Daoy (cell line): ENCODE measurements around the gene HSD17B2. TPM values are rescaled to one million over a fixed set of nuclear protein-coding genes. Genes with fewer than 3 reads are reported as not detected.

ENCODE experiments used
- DNase-seq: peaks from one replicate; pipeline ENCODE4 v3.0.0-alpha.2; 2015; ENCODE audit warnings: low read depth
- total RNA-seq: library from RNA; depleted of rRNA; stranded (reverse); fragments of >200 nt; shearing (Covaris generic); gene quantifications from 2 replicates; pipeline ENCODE4 v1.2.3, GENCODE V29; 2014

HSD17B2 gene
- total RNA-seq, 1 experiment from 2014 or later = 0.69 TPM

DNA sequence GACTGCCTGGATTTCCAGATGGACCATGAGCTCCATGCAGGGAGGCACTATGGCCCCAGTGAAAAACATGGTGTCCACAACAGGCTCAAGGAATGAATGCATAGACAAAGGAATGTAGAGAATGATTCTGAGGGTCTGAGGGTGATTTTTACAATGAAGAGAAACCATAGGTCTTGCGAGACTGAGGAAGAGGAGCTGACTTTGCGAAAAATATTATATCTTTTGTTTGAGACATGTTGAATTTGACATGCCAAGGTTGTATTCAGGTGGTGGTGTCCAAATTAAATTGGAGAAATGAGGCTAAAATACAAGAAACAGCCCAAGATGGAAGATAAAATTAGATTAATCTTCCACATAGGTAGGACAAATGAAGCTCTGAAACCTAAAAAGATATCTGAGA is 12.7 kb downstream of the HSD17B2 start:
- DNase-seq = no peak

DNA sequence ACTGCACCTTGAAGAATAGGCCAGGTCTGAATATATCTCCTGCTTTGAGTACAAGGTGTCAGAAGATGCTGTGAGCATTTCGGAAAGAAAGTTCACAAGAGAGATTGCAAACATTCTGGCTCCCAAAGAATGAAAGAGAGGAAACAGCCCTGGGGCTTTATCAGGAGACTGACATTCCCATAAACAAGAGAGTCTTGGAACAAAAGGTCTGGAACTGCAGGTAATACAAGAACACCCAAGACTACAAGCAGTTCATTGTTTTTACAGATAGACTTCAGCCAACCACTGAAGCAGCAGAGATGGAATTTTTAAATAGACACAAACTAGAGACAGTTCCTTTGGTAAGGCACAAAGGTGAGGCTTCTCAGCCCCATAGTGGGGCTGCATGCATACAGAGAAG is 14.4 kb downstream of the HSD17B2 start:
- no peak for DNase-seq

DNA sequence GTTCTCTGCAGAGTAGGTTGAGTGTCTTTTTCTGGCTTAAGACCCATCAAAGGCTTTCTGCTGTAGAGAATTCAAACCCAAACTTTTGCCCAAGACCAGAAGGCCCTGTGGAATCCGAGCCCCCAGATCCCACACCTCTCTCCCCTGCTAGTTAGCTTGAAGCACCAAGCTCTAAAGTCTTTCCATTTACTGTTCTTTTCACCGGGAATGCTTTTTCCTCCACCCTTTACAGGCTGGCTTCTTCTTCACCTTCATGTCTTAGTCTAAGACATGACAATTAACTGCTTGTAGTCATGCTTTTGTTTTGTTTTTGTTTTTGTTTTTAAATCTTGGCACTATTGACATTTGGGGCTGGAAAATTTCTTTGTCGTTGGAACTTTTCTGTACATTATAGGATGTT is 15.5 kb downstream of the HSD17B2 start:
- no peak for DNase-seq

DNA sequence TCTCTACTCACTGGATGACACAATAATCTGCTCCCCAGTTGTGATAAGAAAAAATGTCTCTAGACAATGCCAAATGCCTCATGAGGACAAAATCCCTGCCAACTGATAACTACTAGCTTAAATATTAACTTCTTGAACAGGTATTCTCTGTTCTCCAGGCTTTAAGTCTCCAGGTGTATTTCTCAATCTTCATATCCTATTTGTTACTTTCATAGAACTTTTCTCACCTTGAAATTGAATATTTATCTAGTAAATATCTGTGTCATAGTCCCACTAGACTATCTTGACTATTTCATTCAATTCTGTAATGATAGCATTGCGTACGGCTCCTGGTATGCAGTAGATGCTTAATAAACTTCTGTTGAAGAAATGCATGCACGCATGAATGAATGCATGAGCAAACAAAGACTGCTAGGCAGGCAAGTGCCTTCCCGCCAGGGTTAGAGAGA is 15.9 kb downstream of the HSD17B2 start:
- no peak for DNase-seq

DNA sequence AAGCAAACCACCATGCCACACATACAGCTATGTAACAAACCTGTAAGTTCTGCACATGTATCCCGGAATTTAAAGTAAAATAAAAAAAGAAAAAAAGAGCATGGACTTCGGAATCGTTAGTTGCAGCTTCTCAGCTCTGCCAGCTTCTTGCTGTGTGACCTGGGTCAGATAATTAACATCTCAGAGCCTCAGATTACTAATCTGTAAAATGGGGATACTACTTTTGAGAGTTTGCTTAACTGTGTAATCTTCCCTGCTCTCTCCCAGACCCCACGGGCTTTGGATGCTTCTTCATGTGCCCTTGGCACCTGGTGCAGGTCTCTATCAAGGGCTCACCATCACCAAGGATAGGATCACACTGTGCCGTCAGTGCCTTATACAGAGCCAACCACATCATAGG is 16.6 kb downstream of the HSD17B2 start:
- DNase-seq = no peak

DNA sequence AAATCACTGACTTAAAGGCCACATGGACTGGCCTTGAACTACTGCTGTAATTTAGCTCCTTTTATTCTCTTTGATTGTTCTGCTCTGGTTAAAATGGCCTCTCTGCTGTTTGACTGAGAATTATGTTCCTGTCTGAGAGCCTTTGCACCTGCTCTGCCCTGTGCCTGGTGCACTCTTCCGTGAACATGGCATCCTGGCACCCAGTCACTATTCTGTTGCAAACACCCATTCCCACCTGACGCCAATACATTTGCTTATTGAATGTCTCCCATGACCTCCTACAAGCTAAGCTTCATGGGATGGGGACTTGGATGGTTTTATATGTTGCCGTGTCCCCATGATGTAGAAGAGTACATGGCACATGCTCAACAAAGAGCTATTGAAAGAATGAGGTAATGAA is 20.1 kb downstream of the HSD17B2 start:
- no peak for DNase-seq

DNA sequence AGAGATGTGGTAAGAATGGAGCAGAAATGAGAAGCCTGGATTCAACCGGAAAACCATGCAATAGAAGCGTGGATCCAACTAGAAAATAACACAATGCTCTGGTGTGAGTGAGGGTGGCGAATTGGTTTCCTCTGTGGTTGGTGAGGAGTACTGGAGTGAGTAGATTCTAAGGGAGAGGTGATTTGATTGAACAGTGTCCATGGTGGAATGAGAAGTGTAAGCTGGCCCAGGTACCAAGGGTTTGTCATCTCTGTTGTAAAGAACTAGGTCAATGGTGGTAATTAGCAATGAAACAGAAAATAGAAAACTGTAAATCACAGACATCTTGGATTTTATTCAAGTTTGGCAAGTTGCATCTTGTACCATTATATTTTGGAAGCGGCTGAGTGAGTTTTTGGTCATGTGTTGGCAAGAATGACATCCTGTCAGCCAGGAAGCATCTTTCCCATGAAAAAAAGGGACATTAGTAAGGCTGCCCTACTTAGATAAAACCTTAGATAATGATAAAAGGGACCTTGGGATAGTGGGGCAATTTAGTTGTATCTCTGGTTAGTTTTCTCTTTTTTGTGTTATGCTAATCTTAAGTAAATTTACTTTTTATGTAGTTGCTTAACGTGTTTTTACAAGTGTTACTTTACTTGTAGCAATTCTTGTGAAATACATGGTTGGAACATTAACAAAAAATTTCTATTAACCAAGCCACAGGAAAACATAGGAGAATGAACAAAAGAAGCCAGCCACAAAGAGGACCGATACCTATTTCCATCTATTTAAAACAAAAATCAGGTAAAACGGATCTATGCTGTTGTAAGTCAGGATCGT is 20.9 kb downstream of the HSD17B2 start:
- no peak for DNase-seq

DNA sequence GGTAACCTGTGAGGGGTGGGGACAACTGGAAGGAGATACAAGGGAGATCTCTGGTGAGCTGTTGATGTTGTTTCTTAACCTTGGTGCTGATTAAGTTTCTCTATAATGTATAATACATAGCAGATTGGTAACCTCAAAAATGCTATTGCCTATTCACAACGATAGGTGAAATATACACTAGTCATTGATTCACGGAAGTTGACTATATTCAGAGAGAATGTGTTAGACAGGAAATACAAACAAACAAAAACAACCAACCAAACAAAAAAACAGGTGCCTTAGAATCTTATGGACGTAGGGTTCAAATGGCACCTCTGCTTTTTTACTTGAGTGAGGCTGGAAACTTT is 21.5 kb downstream of the HSD17B2 start:
- DNase-seq = no peak

DNA sequence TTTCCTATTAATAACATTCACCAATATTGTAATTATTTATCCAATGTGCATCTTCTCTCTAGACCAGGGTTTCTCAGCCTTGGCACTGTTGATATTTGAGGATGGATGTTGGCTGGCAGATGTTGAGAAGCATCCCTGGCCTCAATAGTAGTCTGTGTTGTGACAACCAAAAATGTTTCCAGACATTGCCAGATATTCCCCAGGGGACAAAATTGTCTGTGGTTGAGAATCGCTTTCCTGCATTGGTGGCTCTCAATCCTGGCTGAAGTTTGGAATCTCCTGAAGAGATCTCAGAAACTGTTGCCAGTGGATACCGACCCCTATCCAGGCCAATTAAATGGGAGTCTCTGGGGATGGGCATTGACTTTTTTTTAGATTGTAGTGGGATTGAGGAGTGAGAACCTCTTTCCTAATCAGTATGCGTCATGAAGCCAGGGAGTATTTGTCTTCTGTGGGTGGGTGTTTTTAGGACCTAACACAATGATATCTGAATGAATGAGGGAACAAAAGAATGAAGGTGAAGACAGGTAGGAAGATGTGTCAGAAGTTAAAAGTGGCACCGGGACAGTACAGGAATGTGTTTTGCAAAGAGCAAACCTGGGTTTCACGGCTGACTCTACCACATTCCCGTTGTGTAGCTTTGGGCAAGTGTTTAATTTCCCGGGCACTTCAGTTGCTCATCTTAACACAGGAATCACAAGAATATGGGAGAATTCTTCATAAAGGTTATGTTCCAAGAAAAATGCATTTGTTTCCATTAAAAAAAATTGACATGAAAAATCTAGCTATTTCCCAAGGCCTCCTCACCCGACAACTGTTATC is 24.3 kb downstream of the HSD17B2 start:
- no peak for DNase-seq

DNA sequence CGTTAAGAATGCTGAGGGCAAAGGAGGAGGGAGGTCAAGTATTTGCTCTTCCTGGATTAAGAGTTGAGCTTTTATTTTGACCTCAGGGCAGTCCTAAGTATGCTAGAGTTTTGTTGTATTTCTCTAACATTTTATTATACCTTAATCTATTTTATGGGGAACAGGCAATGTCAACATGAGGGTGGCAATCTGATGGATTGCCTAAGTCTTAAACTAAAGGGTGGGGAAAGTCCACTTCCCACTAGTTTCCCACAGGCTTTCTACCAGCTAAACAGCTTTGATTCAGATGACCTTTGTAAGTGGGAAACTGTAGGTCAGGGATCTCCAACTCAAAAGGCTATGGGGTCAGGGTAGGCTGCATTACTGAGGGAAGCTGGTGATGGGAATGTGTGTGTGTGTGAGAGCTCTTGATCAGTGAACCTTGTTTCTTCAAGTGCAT is 24.9 kb downstream of the HSD17B2 start:
- no peak for DNase-seq

DNA sequence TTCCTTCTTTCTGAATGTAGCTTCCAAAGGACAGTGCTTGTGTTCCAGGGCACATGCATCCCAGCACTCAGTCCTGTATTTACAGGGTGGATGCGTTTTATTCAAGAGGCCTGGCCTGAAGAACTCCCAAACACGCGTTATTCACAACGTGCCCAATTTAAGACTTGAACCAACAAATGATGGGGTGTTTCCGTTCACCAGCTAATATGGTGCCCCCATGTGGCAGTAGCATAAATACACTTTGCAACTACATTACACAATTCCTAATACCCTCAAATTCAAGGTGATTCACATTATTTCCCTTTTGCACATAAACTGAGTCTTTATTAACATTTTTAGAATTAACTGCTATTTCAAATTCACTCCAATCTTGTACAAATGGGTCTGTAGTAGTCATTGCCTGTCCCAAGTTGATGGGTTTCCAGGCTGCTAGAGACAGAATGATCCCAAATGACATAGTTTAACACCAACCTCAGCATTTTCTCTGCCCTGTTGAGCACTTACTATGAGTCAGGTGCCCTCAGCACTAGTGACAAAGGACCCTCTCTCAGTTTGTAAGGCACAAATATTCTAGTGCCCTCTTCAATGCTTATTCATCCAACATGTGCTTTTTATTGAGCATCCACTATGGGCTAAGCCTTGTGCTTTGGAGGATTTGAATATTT is 26.9 kb downstream of the HSD17B2 start:
- DNase-seq = peak; percentile 29

DNA sequence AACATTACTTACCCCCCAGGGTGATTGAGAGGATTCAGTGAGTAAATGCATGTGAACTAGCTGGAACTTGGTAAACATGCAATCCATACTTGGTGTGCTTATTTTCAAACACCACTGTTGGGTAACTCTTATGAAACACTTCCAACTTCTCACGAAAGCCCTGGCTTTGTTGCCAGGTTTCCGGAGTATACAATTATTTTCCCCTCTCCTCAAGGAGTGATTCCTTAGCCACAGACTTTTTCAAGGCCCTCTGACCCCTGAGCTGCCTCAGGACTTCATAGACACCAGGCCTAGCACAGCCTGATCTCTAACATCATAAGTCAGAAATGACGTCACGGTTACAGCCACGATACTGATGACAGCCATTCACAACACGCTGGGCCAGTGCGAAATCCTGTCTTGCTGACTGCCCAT is 27.6 kb downstream of the HSD17B2 start:
- DNase-seq = no peak

DNA sequence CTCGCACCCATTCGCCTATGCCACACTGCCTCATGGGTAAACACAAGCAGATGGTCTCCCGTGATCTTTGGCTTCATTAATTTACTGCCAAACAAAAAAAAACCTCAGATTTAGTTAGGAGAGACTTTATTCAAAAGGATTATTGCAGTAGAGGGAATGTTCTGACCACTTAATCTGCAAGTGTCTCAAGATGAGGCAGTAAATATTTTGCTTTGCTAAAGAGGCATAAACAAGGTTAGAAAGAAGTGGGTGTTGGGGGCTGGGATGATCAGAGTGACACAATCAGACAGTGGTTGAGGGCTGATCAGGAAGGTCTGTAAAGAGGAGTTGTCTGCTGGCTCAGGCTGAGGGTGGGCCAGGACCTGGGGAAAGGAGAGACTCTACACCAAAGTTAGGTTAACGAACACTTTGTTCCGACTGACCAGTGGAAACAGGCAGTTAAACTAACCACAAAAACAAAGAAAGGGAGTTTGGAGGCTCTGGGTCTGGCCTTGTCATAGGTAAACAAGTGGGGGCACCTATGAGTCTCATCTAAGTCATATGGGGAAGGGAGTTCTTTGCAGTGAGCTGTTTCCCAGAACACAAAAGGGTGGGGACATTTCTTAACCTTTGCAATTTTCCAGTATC is 28.5 kb downstream of the HSD17B2 start:
- DNase-seq = no peak

DNA sequence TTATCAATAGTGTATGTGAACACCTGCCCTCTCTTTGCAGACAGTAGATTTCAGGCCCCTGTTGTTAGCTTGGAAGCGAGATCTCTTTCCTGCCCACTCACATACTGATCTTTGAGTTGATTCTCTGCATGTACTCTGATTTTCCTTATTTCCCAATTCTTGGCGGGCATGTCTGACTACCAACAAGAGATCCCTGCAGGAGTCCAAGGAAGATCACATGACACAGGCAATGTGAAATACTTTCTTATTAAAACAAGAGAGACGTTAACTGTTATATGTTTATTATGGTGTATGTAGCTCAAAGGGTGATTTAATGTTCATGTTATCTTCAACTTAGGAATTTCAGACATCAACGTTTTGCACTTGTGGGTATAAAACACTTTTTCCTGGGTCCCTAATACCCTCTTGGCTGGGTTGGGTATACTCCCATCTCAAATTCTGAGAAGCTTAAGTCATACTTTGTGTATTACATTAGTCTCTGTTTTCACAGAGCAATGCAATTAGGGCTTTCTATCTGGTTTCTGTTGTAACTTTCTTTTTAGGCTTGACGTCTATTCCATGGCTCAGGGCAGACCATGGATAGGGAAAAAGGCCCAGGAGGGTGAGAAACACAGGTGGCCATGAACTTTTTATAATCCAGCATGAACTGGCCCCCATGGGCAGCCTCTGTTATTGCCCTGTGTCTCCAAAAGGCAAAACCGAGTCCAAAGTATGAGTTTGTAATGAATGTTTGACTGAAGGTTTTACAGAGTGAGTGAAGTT is 32.2 kb downstream of the HSD17B2 start:
- DNase-seq = no peak

DNA sequence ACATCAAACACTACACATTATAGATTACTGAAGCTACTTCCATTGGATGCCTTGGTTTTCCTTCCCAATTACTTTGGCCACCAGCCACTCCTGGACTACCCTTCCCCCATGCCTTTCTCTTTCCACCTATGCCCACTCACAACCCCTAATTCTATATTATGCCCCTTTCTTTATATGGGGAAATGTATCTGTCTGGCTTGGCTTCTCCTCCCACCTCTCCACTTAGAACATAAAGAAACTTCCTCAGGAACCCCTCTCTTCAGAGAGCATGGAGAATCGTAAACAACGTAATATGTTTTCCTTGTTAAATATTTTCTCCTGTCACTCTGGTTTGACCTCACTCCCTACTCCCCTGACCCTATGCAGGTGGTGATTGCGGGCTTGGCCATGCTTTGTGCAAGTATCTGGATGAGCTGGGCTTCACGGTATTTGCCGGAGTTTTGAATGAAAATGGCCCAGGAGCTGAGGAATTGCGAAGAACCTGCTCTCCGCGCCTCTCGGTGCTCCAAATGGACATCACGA is 32.8 kb downstream of the HSD17B2 start:
- DNase-seq = no peak

DNA sequence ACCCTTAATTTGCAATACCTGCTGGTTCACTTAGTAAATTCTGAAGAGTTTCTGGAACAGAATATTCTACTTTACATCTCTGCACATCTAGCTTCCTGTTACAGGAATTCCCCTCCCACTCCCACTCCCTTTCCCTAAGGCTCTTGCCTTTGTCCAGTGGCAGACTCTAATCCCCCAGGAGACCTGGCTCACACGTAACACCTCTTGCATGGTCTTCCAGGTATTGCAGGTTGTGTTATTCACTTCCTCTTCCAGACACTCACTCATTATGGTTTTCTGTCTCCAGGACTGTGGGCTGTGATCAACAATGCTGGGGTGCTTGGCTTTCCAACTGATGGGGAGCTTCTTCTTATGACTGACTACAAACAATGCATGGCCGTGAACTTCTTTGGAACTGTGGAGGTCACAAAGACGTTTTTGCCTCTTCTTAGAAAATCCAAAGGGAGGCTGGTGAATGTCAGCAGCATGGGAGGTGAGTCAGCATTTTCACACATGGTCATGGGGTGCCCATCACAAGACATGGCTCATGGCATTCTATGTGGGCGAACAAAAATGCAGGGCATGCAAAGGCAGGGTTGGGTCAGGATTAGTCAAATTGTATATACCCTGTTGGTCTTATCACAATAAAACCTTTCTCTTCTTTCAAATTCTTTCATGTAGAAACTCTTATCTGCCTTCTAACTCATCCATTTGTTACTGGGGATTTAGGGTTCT is 35.8 kb downstream of the HSD17B2 start:
- peak; percentile 75 for DNase-seq

DNA sequence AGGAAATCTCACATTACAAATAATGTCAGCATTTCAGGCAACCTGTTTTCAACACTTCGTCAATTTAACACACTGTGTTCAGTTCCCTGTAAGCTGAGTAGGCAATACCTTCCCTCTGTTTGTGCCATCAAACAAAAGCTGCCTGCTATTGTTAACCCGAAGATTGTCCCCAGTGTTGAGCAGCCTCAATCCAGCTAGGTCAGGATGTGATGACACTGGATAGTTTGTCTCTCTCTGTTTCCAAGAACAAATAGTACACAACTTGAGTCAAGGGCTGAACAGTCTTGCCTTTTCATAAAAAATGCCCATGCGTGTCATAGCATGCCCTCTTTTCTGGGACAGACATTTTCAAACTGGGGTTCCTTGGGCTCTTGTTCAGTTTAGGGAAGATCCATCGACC is 36.4 kb downstream of the HSD17B2 start:
- DNase-seq = peak; percentile 4

DNA sequence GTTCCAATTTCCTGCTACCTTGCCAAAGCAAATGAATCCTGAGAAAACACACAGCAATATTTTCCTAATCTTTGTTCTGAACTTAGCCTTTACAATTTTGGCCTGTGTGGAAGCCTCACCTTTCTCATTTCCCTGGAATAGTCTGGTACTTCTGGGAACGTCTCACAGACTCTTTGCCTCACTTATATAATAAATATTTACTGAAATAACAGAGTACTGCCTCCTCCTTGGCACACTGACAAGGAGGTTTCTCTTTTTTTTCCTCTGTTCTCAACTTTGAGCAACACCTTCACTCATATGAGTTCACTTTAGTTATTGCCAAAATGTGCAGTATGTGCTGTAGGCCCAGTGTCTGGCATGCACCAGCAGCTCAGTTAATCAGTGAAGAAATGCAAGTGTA is 37.3 kb downstream of the HSD17B2 start:
- DNase-seq = no peak

DNA sequence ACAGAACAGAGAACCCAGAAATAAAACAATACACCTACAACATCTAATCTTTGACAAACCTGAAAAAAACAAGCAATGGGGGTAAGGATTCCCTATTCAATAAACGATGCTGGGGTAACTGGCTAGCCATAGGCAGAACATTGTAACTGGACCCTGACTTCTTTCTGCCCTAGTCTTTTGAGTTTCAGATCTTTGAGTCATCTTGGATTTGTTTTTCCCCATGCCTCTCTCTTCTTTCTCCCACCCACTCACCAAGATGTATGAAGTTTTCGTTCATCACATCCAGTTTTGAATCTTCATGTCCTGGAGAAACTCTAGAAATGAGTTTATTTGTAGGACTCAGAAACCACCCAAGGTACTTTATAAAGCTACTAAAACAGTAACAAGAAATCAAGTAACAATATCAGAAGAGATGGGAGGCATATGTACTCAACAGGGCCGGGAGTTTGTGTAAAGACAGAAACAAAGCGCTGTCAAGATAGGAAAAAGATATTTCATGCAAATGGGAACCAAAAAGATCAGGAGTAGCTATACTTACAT is 39.0 kb downstream of the HSD17B2 start:
- no peak for DNase-seq

DNA sequence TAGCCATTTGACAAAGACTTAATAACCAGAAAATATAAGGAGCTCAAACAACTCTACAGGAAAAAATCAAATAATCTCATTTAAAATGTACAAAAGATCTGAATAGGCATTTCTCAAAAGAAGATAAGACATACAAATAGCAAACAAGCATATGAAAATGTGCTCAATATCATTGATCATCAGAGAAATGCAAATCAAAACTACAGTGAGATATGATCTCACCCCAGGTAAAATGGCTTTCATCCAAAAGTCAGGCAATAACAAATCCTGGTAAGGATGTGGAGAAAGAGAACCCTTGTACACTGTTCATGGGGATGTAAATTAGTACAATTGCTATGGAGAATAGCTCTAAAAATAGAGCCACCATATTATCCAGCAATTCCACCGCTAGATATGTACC is 43.1 kb downstream of the HSD17B2 start:
- DNase-seq = no peak
